PFSK-1 (cell line): ENCODE measurements around the gene KCNIP3.

Experiments
- POLR2AphosphoS5 ChIP-seq: IDR thresholded peaks from 2 replicates; pipeline ENCODE4 v1.6.1; 2012; ENCODE audit warnings: low read depth, mild to moderate bottlenecking, control low read depth, low read length, moderate library complexity
- TAF1 ChIP-seq: IDR thresholded peaks from 2 replicates; pipeline ENCODE4 v1.6.1; 2012; ENCODE audit warnings: low read length, control low read depth, borderline replicate concordance; ENCODE audit not compliant: insufficient read depth
- TF ChIP-seq, protein P1 (sequence below), 2 experiments: IDR thresholded peaks; 2 replicates each; pipeline versions ENCODE4 v1.6.1 to v1.8.0; 2011 to 2012; ENCODE audit warnings: low read depth in 2 of 2, low read length in 2 of 2, control low read depth in 1 of 2, inconsistent platforms in 1 of 2, mild to moderate bottlenecking in 1 of 2, moderate library complexity in 1 of 2; ENCODE audit not compliant: insufficient read depth in 1 of 2

DNA sequence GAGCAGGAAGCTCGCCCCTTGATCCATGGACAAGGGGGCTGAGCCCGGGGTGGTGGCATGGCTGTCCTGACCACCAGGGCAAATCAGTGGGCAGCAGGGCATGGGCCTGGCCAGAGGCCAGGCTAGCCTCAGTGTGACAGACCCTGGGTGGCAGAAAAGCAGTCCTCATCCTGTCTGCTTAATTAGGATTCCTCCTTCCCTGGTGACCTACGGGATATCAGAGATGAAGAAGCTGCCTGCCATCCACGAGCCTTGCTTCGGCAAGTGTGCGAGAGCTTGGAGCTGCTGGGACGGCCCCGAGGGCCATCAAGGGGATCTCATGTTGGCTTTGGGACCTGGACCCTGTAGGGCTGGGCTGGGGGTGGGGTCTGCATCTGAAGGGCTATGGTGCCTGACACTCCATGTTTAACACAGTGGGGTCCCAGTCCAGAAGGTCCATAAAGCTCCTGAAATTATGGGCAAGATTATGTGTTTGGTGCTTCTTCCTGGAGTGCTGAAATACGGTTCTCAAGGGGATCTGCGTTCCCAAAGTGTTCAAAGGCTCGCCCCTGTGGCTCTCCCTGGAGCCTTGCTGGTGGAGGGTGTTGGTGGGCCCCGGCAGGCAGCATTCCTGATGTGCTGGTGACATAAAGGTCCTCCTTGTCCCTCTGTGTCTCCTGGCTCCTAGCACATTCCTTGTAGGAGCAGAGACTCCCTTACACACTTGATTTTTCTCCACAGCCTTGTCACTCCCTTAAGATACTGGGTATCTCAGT, 52.6 kb downstream of the KCNIP3 start:
- TF ChIP-seq, protein P1, sequence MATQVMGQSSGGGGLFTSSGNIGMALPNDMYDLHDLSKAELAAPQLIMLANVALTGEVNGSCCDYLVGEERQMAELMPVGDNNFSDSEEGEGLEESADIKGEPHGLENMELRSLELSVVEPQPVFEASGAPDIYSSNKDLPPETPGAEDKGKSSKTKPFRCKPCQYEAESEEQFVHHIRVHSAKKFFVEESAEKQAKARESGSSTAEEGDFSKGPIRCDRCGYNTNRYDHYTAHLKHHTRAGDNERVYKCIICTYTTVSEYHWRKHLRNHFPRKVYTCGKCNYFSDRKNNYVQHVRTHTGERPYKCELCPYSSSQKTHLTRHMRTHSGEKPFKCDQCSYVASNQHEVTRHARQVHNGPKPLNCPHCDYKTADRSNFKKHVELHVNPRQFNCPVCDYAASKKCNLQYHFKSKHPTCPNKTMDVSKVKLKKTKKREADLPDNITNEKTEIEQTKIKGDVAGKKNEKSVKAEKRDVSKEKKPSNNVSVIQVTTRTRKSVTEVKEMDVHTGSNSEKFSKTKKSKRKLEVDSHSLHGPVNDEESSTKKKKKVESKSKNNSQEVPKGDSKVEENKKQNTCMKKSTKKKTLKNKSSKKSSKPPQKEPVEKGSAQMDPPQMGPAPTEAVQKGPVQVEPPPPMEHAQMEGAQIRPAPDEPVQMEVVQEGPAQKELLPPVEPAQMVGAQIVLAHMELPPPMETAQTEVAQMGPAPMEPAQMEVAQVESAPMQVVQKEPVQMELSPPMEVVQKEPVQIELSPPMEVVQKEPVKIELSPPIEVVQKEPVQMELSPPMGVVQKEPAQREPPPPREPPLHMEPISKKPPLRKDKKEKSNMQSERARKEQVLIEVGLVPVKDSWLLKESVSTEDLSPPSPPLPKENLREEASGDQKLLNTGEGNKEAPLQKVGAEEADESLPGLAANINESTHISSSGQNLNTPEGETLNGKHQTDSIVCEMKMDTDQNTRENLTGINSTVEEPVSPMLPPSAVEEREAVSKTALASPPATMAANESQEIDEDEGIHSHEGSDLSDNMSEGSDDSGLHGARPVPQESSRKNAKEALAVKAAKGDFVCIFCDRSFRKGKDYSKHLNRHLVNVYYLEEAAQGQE (IDR thresholded peaks at IDR 0.05; ENCODE audit: insufficient read depth in 1 of 2, low read depth in 2 of 2, low read length in 2 of 2), result no peak
- TF ChIP-seq TAF1 (no peak), POLR2AphosphoS5 (no peak)
